Left lung (tissue), 10 donors: ENCODE results near the gene TAF1C. TPM values are rescaled to one million over a fixed set of nuclear protein-coding genes. Genes with fewer than 3 reads are reported as not detected.
A peak's percentile ranks its signal among the peaks of the same experiment; 100 is the strongest.

Source experiments
- ATAC-seq: fragments of 200-7000 bp; cut with Tn5 transposase; one replicate; pipeline ENCODE4 v1.9.1; 2020; ENCODE audit warnings: moderate library complexity
- DNase-seq, 4 donors: peaks; one replicate each; pipeline ENCODE4 v3.0.0-alpha.2; 2013 to 2020
- H3K27ac ChIP-seq, 2 donors: fragments of 200-600 bp; sonication (generic) in 1 of 2; one replicate each; pipeline versions ENCODE4 v1.5.0 to v1.8.0; 2020 to 2021
- H3K27me3 ChIP-seq, 2 donors: fragments of 200-600 bp; sonication (generic) in 1 of 2; one replicate each; pipeline versions ENCODE4 v1.5.0 to v1.8.0; 2020 to 2021
- H3K36me3 ChIP-seq, 2 donors: fragments of 200-600 bp; sonication (generic) in 1 of 2; one replicate each; pipeline versions ENCODE4 v1.5.0 to v1.8.0; 2020 to 2021
- H3K4me1 ChIP-seq, 2 donors: fragments of 200-600 bp; one replicate each; pipeline ENCODE4 v1.8.0; 2021
- H3K4me3 ChIP-seq, 2 donors: fragments of 200-600 bp; sonication (generic) in 1 of 2; one replicate each; pipeline versions ENCODE4 v1.5.0 to v1.8.0; 2020 to 2021; ENCODE audit warnings: mild to moderate bottlenecking in 1 of 2
- H3K9me3 ChIP-seq, 2 donors: fragments of 200-600 bp; sonication (generic) in 1 of 2; one replicate each; pipeline versions ENCODE4 v1.5.0 to v1.8.0; 2020 to 2021
- CTCF ChIP-seq, 2 donors: fragments of 200-600 bp; sonication (generic) in 1 of 2; IDR thresholded peaks; one replicate each; pipeline versions ENCODE4 v1.5.0 to v1.8.0; 2021; ENCODE audit warnings: antibody characterized with exemption in 2 of 2
- intact Hi-C, 2 donors: fragments of 100-400 bp; cut with DNase I; formaldehyde crosslinking; loops; one replicate each; pipeline versions ENCODE4 v1.11.2 to v1.14.2; 2022
- polyA plus RNA-seq, 6 donors: library from polyadenylated mRNA; unstranded; fragments of 120-200 nt; gene quantifications; one replicate each; pipeline ENCODE4 v1.2.1, GENCODE V29; 2013; ENCODE audit not compliant: insufficient read length in 6 of 6
- total RNA-seq, 2 donors: library from RNA; stranded (reverse); fragmentation: NEBNext Ultra II Directional; extraction: Animal tissue kit (Norgen Biotek cat#: 25700); gene quantifications; one replicate each; pipeline ENCODE4 v1.2.1, GENCODE V29; 2021
- donor health status: DM: no; HTN: yes; CAD: no.
- donor health status: DM: no; HTN: no; CAD: no.

The TAF1C gene
- total and polyA plus RNA-seq, 8 donors, result 37.5 to 66.1 (median 52.9) TPM

- Histone ChIP-seq H3K36me3 (no peaks in the 10 kb centered on the region), H3K4me3 (no peak overlapping the region), H3K9me3 (no peaks in the 10 kb centered on the region), H3K27me3 (peaks cover 0 to under 1% of the 10 kb centered on the region in 2 donors), H3K27ac (no peak overlapping the region), H3K4me1 (peaks cover 14 to 20% of the 10 kb centered on the region in 2 donors)
- TF ChIP-seq CTCF (IDR thresholded peaks at IDR 0.05), result no peak
- DNase-seq (no peak), ATAC-seq (no peak)
- intact Hi-C loops, result no loop called here
Measured at GRCh38 chr16:84141143-84141670, 45.6 kb downstream of the TAF1C start.

- no peak for TF ChIP-seq CTCF (IDR thresholded peaks at IDR 0.05)
- Histone ChIP-seq H3K9me3 (no peaks in the 10 kb centered on the region), H3K4me1 (peaks cover 10 to 12% of the 10 kb centered on the region in 2 donors), H3K36me3 (no peaks in the 10 kb centered on the region), H3K27me3 (no peaks in the 10 kb centered on the region), H3K4me3 (no peak overlapping the region), H3K27ac (peak overlapping the region in 1 of 2 donors; percentile 77)
- DNase-seq, result no peak
- peak; percentile 31 for ATAC-seq
- intact Hi-C loops, result no loop called here
Measured at GRCh38 chr16:84139628-84140258, 47.1 kb downstream of the TAF1C start.

- Histone ChIP-seq H3K27ac (peak overlapping the region in 1 of 2 donors; percentile 77), H3K27me3 (no peaks in the 10 kb centered on the region), H3K4me1 (peaks cover 8 to 10% of the 10 kb centered on the region in 2 donors), H3K4me3 (no peak overlapping the region), H3K9me3 (no peaks in the 10 kb centered on the region), H3K36me3 (no peaks in the 10 kb centered on the region)
- peak in 3 of 4 donors; percentile 43 to 81 (median 61) for DNase-seq
- TF ChIP-seq CTCF (IDR thresholded peaks at IDR 0.05), result no peak
- peak; percentile 90 for ATAC-seq
- intact Hi-C loops, result no loop called here
Measured at GRCh38 chr16:84138824-84139627, 47.8 kb downstream of the TAF1C start.

- intact Hi-C loops, result no loop called here
- ATAC-seq (no peak), DNase-seq (no peak)
- Histone ChIP-seq H3K27me3 (no peaks in the 10 kb centered on the region), H3K36me3 (no peaks in the 10 kb centered on the region), H3K4me1 (peaks cover 5 to 10% of the 10 kb centered on the region in 2 donors), H3K9me3 (no peaks in the 10 kb centered on the region), H3K4me3 (no peak overlapping the region), H3K27ac (peak overlapping the region in 1 of 2 donors; percentile 77)
- no peak for TF ChIP-seq CTCF (IDR thresholded peaks at IDR 0.05)
Measured at GRCh38 chr16:84138500-84138823, 48.4 kb downstream of the TAF1C start.

- Histone ChIP-seq H3K27me3 (no peaks in the 10 kb centered on the region), H3K4me3 (no peak overlapping the region), H3K27ac (peak overlapping the region in 1 of 2 donors; percentile 77), H3K4me1 (peaks cover 0 to 10% of the 10 kb centered on the region in 2 donors), H3K36me3 (no peaks in the 10 kb centered on the region), H3K9me3 (no peaks in the 10 kb centered on the region)
- DNase-seq (no peak), ATAC-seq (no peak)
- intact Hi-C loops, result no loop called here
- no peak for TF ChIP-seq CTCF (IDR thresholded peaks at IDR 0.05)
Measured at GRCh38 chr16:84137769-84138357, 49.0 kb downstream of the TAF1C start.
